Amniotic epithelial cell (primary cell): ENCODE measurements around the gene PHF19.

Source experiments
- DNase-seq: peaks from one replicate; pipeline ENCODE4 v3.0.0-alpha.2; 2010; ENCODE audit warnings: low read depth

PHF19 gene

DNA sequence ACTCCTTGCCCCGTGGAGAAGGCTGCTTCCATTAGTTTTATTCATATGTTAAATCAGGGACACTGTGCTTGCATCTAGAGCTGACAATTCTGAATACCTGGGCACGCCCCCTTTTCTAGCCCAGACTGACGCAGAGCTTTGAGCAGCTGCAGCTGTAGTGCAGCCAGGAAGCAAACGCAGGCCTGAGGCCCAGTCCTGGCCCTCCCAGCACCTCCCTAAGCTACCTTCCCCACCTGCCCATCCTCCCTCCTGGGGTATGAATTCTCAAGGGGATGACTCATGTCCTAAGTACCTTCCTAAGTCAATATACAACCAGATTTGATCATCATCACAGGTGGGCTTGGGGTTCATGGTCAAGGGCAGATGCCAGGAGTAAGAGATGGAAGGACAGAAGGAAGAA, 3.5 kb downstream of the PHF19 start:
- no peak for DNase-seq

DNA sequence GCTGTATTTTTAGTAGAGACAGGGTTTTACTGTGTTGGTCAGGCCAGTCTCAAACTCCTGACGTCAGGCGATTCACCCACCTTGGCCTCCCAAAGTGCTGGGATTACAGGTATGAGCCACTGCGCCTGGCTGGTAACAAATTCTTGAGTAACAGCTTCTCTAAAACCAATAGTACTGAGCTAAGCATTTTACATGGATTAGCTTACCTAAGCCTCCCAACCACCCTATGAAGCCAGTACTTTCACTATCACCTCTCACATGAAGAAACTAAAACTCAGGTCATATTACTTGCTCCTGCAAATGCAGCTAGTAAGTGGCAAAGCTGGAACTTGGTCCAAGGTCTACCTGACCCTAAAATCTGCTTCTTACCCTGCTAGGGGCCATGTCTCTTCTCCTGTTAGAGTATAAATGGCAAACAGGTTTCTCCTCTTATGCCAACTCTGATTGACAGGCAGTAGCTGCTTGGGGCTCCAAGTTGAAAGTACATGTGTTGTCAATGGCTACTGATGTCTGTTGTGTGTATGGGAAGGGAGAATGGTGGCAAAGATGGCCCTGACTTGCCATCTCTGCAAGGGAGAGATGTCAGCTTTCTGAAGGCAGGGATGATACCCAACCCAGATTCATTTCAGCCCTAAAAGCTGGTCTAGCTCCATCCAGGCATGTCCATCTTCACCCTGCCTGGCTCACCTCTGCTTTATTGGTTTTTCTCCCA, 4.0 kb downstream of the PHF19 start:
- no peak for DNase-seq

DNA sequence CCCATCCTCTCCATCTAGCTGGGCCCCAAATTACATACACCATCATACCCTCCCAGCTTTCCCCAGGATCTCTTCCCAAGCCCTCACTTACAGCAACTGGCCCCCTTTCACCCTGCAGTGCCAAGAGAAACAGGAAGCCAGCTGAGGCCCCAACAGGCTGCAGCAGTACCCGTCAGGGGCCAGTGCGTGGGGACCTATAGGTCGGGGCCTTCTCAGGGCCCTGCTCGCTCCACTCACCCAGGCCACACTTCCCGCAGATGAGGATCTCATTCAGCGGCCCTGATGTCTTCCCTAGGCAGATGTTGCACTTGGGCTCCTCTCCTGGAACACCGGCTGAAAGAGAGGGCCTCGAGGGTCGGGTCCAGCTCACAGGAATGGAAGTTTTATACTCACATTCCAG, 6.8 kb downstream of the PHF19 start:
- no peak for DNase-seq

DNA sequence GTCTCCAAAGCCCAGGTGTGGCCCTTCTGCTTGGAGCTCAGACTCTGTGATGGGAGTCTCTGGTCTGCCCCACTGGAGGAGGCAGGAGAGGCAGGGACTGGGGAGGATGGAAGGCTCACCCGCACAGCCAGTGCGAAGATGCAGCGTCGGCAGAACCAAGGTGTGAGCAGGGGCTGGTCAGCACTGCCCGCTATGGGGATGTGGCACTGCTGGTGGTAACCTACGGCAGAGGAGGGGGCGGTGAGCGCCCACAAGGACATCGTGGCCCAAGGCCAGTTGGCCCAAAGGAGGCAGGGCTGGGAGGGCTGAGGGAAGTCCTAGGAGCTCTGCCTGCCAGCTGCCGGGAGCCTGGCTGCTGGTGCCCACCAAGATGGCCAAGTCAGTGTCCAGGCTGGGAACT, 7.3 kb downstream of the PHF19 start:
- no peak for DNase-seq

DNA sequence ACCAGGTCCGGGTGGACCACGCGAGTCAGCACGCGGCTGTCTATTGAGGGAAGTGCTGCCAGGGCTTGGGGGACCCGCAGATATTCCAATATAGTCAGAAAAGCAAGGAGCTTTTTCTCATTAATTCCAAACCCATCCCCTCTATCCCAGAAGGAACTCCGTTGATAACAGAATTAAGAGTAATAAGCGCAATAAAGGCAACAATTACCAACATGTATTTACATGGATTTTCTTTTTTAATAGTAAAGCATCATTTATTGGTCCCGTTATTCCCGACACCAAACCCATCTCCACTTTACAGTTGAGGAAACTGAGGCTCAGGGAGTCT, 7.7 kb downstream of the PHF19 start:
- no peak for DNase-seq

DNA sequence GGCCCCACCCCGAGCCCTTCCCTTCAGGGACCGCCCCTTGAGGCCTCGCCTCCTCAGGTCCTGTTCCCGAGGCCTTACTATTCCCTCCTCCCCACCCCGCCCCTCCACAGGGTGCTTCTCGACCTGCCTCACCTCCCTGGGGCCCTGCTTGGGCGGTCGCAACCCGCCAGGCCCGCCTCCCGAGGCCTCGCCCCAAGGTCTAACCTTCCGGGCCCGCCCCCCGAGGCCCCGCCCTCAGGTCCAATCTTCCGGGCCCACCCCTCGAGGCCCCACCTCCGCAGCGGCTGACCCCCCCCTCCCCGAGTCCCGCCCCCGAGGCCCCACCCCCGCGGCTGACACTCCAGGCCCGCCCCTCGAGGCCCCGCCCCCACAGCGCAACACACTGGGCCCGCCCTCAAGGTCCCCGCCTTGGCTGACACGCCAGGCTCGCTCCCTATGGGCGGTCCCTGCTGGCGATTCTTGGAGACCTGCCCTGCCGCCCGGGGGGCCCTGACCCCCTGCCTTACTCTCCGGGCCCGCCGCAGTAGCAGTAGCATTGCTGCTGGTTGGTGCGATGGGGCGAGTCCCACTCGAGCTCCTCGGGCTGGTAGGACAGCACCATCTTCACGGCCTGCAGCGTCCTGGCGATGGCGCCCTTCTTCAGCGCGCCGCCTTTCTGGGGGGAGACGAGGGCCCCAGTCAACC, 8.2 kb downstream of the PHF19 start:
- DNase-seq, result peak; percentile 97

DNA sequence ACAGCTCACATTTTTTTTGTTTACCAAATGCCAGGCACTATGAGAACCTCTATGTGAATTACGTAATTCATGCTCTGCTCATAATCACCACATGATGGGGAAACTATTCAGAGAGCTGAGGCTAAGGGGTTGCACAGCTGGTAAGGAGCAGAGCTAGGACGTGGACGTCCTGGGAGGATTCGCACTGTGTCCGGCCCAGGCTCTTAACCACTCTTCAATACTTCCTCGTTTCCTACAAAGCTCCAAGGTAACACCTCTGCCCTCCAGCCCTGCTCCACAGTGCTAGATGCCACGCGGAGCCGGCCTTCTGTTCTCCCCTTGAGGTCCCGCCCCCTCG, 8.7 kb downstream of the PHF19 start:
- DNase-seq, result peak; percentile 96

DNA sequence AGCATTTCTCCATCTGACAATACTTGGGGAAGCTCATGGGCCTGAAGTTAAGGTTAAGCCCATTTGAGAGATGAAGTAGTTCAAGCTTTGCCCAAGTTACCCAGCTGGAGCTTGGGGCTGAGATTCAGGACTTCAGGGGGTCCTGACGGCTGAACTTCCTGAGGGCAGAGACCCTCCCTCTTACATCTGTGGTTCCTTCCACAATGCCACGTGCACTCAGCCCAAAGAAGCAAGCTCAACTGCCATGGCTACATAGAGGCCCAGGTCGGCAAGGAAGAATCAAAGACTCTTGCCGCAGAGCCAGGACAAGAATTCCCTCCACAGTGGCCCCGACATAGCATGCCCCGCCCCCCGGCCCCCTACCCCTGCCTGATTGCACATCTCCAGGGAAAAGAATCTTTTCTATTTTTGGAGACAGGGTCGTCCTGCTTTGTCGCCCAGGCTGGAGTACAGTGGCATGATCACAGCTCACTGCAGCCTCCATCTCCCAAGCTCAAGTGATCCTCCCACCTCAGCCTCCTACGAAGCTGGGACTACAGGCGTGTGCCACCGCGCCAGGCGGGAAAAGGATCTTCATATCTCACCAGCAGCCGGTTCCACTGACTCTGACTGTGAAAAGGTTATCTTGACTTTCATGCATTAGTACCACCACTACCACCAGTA, 9.2 kb downstream of the PHF19 start:
- DNase-seq, result no peak

DNA sequence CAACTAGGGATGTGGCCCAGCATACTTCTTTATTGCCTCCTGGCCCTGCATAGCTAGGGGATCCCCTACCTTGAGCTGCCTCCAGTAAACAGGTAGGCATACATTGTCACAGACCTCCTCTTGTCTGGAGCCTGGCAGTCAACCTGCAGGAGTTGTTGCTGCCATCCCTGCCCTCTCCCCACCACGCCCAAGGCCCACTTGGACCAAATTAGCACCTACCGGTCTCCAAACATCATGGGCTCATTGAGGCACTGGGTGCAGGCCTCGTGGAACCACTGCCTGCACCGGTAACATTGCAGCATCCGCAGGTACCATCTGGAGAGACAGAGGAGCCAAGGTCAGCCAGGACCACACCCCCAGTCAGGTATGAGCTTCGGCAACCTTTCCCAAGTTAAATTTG, 10.3 kb downstream of the PHF19 start:
- DNase-seq, result no peak

DNA sequence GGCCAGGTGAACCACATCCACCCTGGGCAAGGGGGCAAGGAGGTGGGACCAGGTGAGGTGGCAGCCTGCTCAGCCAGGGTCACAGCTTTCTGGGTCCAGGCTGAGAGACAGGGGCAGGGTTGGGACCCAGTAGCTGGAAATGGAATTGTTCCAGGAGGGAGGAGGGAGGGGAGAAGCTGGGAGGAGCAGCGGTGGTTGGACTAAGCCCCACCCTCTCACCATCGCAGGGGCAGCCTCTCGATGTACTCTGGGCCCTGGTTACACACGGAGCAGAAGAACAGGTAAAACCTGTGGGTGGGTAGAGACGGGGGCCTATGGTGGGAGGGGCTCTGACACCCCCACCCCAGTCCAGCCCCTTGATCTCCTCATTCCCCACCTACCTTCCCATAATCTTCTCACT, 11.2 kb downstream of the PHF19 start:
- DNase-seq, result no peak

DNA sequence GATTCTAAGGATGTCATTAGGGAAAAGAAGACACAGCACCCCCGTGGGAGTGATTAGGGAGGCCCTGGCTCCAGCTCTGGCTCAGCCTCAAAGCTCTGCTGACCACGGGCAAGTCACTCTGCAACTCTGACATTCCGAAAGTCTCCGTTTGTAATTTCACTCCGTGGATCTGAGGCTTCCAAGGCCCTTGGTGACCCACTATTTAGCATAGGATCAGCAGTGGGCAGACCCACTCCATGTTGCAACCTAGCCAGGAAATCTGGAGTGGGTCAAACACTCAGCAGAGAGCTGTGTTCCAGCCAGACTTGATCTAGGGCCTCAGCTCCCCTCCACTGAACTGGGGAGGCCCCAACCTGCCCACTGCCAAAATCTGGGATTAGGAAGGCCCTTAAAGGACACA, 11.8 kb downstream of the PHF19 start:
- no peak for DNase-seq

DNA sequence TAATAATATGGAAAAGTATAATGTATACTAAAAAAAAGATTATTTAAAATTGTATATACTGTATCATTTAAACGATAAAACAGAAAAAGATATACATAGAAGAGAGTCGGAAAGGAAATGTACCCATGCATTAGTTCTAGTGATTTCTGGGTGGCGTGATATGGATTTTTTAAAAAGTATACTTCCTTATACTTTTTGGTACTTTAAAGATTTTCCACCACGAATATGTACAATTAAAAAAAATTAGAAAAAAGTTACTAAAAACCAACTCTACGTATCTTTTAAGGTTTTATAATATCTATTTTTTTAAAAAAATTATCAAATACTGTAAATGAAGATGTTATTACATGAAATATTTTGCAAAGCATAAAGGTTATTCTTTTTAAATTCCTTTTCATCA, 12.3 kb downstream of the PHF19 start:
- DNase-seq, result no peak

DNA sequence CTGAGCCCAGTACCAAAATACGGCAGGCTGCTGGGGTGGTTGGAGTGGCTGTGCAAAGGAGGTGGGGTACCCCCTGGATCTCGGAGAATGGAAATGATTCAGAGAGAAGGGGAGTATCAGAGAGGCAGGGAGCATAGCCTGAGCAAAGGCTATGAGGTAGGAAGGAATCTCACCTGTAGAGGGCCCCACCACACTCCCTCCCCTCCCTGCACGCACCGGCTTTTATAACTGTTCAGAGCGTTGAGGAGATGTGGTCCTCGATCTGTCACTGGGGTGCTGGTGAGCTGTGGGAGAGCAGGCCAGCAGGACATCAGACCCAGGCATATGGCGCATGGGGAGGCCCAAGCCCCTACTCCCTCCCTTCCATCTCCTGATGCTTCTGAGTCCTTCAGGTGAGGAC, 13.2 kb downstream of the PHF19 start:
- DNase-seq, result no peak

DNA sequence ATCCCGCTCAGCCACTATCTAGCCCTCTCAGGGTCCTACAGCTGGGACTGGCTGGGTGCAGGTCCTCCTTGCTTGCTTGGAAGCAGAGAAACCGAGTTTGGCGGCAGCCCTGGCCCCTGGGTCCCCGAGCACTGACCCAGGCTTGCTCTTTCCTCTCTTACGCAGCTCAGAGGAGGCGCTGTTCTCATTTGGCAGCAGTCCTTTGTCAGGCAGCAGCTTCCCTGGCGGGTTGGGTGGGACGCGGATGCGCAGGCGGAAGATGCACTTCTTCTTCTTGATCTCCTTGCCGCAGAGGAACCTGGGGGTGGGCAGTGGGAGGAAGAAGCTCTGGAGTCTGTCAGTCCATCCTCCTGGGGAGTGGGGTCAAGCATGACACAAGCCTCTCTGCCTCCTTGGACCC, 14.5 kb downstream of the PHF19 start:
- DNase-seq, result no peak

DNA sequence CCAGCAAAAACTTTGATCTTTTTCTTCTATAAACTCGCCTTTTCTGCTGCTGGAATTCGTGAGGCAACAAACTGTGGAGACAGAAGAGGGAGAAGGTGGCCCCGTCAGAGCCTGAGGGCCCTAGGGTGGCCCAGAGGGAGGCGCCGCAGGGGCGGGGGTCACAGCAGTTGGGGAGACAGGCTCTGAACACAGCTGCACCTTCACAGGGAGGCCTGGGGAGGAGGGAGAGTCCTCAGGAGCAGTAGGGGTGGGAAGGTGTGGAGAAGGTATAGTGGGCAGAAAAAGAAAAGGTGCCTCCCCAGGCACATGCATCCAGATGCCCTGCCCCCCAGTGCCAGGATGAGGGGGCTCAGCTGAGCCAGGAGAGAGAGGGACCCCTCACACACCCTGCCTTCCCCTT, 15.1 kb downstream of the PHF19 start:
- no peak for DNase-seq

DNA sequence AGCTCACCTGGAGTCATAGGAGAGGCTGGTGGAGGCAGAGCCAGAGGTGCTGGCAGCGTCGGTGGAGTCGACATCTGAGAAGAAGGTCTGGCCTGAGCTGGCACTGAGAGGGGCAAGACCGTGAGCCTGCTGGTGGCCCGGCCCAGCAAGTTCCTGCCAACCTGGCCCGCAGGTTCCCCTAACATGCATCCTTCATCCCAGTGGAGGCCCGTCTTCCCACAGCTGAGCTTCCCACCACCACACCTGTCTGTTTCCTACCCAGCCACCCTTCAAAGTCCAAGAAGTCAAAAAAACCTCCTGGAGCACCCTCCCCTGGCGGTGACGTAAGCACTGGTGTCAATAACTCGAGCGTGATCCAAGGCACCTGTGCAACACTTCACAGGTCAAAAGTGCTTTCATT, 16.9 kb downstream of the PHF19 start:
- DNase-seq, result no peak

DNA sequence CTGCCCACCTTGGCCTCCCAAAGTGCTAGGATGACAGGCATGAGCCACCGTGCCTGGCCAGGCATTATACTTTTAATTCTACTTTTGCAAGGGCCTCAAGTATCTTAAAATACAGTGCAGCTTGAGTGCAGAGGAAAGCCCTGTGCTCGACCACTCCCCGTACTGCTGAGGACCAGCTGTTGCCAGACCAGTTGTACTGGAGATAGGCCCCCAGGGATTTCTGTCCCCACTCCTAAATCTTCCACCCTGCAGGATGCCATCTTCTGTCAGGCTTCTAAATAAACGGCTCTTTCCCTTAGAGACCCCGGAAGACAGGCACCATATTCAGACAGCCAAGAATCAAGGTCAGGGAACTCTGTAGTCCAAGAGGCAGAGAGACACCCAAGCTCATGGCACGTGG, 17.6 kb downstream of the PHF19 start:
- DNase-seq, result no peak

DNA sequence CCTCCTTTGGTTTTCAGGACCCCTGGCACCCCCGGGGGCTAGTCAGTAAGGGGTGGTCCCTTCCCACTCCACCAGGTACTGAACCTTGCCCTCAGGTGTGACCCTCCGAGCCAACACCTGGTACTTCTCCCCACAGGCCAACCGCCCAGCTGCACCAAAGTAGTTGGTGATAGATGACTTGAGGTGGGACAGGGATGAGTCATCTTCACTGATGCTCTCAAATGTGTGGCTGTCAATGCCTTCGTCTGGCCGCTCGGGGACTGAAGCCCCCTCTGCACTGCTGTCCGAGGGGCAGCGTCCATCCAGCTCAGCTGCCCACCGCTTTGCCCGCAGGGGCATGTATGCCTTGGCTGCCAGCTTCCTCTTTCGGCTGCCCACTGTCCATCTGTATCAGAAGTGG, 19.1 kb downstream of the PHF19 start:
- no peak for DNase-seq

DNA sequence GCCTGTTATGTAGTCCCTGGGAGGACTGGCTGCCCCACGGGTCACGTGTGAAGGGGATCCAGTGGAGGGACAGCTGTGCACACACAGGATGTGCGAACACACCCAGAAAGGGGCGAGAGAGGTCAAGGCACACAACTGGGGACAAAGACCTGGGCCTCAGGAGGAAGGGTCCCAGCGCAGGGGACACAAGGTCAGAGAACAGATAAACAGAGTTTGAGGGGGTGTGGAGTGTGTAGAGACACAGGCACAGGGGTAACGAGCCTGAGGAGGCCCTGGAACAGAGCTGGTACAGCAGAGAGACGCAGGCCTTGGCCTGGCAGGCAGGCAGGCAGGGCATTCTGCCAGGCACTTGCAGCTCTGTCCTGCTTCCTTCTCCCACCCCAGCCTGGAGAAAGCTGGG, 19.5 kb downstream of the PHF19 start:
- DNase-seq, result no peak

DNA sequence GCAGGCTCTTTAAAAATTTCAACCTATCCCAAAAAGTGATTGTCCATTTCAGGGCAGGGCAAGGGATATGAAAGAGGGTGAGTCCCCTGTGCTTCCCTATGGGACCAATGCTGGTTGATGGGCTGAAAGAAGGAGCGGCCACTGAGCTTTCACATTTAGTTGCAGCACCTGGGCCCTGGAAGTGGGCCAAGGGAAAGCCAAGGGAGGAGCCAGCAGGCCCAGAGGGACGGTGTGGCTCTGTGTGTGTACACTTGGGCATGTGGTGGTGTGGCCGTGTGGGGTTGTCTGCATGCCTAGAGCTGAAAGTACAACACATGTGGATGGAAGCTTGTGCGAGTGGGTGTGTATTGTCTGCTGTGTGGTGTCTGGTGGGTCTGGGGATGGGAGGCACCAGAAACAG, 20.3 kb downstream of the PHF19 start:
- no peak for DNase-seq

DNA sequence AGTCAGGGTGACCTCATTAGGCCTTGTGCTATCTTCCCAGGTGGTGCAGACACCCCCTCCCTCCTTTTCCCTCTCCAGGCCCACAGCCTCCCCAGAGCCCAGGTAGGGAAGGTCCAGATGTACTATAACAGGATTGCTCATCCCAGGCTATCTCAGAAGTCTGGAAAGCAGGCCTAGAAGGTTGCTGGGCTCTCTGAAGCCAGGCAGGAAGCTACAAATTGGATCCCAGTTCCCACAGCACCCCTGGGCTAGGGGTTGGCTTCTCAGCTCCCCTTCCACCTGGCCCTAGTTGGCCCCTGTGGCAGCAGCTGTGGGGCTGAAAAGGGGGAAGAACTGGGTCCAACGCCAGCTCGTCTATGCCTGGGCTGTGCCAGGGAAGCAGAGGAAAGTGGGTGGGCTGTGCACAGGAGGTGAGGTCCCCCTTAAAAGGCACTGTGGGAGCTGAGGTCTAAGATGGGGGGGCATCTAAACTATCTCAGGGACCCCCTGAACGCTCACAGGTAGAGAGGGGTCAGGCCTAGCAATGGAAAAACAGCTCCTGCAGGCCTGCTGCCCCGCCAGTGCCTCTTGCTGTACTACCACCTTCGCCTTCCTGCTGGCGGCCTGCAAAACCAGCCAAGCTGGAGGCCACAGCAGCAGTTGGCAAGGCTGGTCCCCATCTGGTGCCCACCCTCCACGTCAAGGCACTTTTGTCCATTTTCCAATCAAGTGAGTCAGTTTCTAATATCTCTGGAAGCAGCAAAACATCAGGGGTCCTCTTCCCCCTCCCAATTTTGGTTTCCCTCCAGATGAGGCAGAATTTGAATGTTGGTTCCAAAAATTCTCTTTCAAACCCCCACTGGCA, 20.9 kb downstream of the PHF19 start:
- DNase-seq, result no peak

DNA sequence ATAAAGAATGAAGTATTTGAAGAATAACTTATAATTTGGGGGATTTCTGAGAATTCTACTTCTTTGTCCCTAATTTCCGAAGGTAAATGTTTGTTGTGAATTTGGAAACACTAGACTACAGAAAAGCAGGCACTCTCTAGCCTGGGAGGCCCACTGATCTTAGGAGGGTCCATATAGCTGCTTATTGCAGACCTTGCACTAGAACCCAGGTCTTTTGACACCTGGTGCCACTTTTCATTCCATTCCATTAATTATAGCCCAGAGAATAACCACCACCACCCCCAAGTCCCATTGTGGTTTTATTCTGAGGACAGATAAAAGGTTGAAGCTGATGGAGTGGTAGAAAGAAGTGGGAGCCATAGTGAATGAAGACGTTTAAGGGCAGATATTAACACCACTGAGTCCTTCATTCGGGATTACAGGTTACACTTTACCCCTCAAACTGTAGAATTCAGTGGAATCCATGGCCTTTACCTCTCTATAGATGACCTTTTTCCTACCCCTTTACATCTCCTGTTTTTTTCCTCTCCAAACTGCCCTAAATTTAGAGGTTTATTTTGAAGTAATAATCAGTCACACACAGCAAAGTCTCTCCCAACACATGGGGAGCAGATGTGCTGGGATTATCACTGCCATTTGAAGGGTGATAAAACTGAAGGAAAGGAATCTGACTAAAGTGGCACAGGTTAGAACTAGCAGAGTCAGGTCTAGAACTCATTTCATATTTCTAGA, 22.2 kb downstream of the PHF19 start:
- DNase-seq, result no peak
